GM21786 (cell line): ENCODE data around the gene PDS5A.
"Not testable (repeated sequence)": the region's sequence is repeated elsewhere in the genome, so short reads cannot be mapped to it uniquely, and the experiment has no call there.

Source experiments
- ATAC-seq: cut with Tn5 transposase; IDR thresholded peaks from one replicate; pipeline ENCODE4 v1.9.1; 2021; ENCODE audit not compliant: unreplicated experiment

The PDS5A gene

GRCh38 chr4:39977489-39978377 is at the start of gene PDS5A:
TSS of gene PDS5A (minus strand) at chr4:39977911. CDS start at chr4:39976577, 1,334 bp downstream.
- peak; percentile 71 for ATAC-seq

GRCh38 chr4:40024049-40024448 is 46.3 kb upstream of the PDS5A start:
- ATAC-seq, result not testable (repeated sequence)

GRCh38 chr4:40021116-40021515 is 43.4 kb upstream of the PDS5A start:
- ATAC-seq, result not testable (repeated sequence)

GRCh38 chr4:40020221-40020620 is 42.5 kb upstream of the PDS5A start:
- no peak for ATAC-seq

GRCh38 chr4:40016007-40016406 is 38.3 kb upstream of the PDS5A start:
- no peak for ATAC-seq

- no peak for ATAC-seq
These were observed 26.3 kb upstream of the PDS5A start for GRCh38 chr4:40003986-40004385.

- no peak for ATAC-seq
These were observed 23.0 kb upstream of the PDS5A start for GRCh38 chr4:40000711-40001110.

GRCh38 chr4:39998659-39999345 is 21.1 kb upstream of the PDS5A start:
- ATAC-seq, result no peak

- ATAC-seq, result no peak
These were observed 19.1 kb upstream of the PDS5A start for GRCh38 chr4:39996811-39997210.

- no peak for ATAC-seq
These were observed 16.7 kb upstream of the PDS5A start for GRCh38 chr4:39994406-39994805.

- ATAC-seq, result not testable (repeated sequence)
These were observed 11.7 kb upstream of the PDS5A start for GRCh38 chr4:39989381-39989780.

GRCh38 chr4:39987485-39987884 is 9.8 kb upstream of the PDS5A start:
- no peak for ATAC-seq

- ATAC-seq, result no peak
These were observed 1.2 kb upstream of the PDS5A start for GRCh38 chr4:39978904-39979303.

- no peak for ATAC-seq
These were observed 666 bp upstream of the PDS5A start for GRCh38 chr4:39978378-39978775.

- ATAC-seq, result peak; percentile 18
These were observed 694 bp downstream of the PDS5A start for GRCh38 chr4:39976945-39977488.

GRCh38 chr4:39976141-39976944 is 1.4 kb downstream of the PDS5A start:
- ATAC-seq, result peak; percentile 35

GRCh38 chr4:39975488-39976089 is 2.1 kb downstream of the PDS5A start:
- no peak for ATAC-seq

- ATAC-seq, result not testable (repeated sequence)
These were observed 4.7 kb downstream of the PDS5A start for GRCh38 chr4:39973052-39973451.

GRCh38 chr4:39970671-39971640 is 6.8 kb downstream of the PDS5A start:
- peak; percentile 76 for ATAC-seq
